HG03108 (cell line): ENCODE data around the gene S1PR3.

Experiments used
- ATAC-seq: cut with Tn5 transposase; IDR thresholded peaks from one replicate; pipeline ENCODE4 v1.9.1; 2021; ENCODE audit warnings: moderate library complexity; ENCODE audit not compliant: unreplicated experiment

The S1PR3 gene

GRCh38 chr9:89036383-89036782 is 45.1 kb downstream of the S1PR3 start:
- ATAC-seq: no peak

- ATAC-seq: no peak
Observed at GRCh38 chr9:89036891-89037290, 45.6 kb downstream of the S1PR3 start.

GRCh38 chr9:89037346-89037745 is 46.1 kb downstream of the S1PR3 start:
- no peak for ATAC-seq

- ATAC-seq: no peak
Observed at GRCh38 chr9:89037891-89038290, 46.6 kb downstream of the S1PR3 start.

GRCh38 chr9:89038382-89039103 is 47.3 kb downstream of the S1PR3 start:
- no peak for ATAC-seq

GRCh38 chr9:89039104-89039465 is 47.8 kb downstream of the S1PR3 start:
- ATAC-seq: no peak

GRCh38 chr9:89039664-89040063 is 48.4 kb downstream of the S1PR3 start:
- ATAC-seq: no peak

DNA sequence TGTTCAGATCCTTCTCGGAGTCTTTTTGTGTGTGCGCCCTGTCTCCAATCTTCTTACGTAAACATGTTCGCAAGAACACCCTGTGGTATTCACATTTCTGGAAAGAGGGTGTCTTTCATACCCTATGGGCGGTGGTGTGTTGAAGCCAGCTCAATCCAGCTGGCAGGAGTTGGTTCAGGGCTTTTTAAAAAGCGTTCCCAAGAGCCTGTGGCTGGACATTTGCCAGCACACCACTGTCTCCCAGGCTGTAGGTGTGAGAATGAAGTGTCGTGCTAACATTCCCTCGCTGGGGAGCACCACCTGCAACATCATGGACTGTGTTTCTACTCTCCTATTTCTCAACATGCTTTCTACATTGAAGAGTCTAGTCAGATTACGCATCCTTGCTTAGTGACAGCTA is 51.7 kb downstream of the S1PR3 start:
- ATAC-seq: no peak

DNA sequence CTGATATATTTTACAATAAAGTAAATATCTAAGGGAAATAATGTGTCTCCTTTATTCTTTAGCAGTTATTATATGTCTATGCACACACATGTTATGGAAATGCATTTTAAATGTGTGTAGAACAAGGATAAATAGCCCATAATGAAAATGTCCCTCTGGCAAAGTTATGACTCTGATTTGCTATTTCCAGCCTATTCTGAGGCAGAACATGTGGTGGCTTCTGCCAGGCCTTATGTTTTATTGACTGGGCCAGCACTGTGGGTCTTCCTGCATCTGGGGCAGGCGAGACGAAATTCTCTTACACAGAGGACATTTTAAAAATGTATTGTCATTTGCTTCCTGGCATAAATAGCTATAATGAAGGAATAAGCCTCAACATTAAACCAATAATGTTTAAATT is 52.8 kb downstream of the S1PR3 start:
- no peak for ATAC-seq

DNA sequence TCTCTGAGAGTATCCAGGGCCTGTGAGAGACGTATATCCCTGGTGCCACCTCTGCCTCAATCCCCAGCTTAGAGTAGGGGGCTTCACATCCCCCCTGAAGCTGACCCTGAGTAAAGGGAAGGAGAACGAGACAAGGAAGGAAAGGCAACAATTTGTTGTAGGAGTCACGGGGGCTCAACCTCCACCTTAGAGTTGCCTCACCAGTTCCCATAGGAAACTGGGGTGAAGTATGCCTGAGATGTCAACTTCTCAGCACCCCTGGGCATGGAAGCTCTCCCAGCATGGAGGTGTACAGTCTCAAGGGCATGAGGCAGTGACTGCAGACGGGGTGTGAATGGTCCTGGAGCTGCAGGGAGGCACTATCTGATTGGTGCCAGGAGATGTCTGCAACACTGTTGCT is 53.6 kb downstream of the S1PR3 start:
- no peak for ATAC-seq

GRCh38 chr9:89046832-89047231 is 55.6 kb downstream of the S1PR3 start:
- no peak for ATAC-seq

DNA sequence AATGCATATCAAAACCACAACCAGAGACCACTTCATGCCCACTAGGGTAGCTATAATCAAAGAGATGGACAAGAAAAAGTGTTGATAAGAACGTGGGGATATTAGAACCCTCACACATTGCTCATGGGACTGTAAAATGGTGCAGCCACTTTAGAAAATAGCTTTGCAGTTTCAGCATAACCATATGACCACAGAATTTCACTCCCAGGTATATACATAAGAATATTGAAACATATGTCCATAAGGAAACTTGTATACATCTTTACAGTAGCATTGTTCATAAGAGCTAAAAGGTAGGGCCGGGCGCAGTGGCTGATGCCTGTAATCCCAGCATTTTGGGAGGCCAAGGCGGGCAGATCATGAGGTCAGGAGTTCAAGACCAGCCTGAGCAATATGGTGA is 56.4 kb downstream of the S1PR3 start:
- no peak for ATAC-seq

GRCh38 chr9:89048616-89049015 is 57.3 kb downstream of the S1PR3 start:
- ATAC-seq: no peak

DNA sequence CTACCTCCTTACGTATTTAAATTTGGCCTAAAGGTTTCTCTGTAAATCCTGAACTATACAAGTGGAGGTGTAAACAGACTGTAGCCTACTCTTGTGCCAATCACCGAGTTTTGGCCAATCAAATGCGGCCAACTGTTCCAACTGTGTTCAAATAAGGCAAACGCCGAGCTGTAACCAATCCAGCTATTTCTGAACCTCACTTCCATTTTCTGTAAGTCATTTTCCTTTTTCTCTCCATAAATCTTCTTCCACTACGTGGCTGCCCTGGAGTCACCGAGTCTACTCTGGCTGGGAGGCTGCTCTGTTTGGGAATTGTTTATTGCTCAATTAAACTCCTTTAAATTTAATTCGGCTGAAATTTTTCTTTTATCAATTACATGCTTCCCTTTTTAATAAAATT is 58.4 kb downstream of the S1PR3 start:
- ATAC-seq: no peak

- ATAC-seq: no peak
Observed at GRCh38 chr9:89051421-89052025, 60.3 kb downstream of the S1PR3 start.

- no peak for ATAC-seq
Observed at GRCh38 chr9:89052470-89053097, 61.3 kb downstream of the S1PR3 start.

- ATAC-seq: no peak
Observed at GRCh38 chr9:89053301-89053700, 62.0 kb downstream of the S1PR3 start.
